Mucosa of descending colon (tissue), 3 donors: Measurements from ENCODE around the gene DTX1. TPM values are rescaled to one million over a fixed set of nuclear protein-coding genes. Genes with fewer than 3 reads are reported as not detected.

ENCODE experiments used
- ATAC-seq: fragments of 200-7000 bp; cut with Tn5 transposase; one replicate; pipeline ENCODE4 v1.9.1; 2020; ENCODE audit warnings: mild to moderate bottlenecking, moderate library complexity
- DNase-seq, 3 donors: peaks; one replicate each; pipeline ENCODE4 v3.0.0-alpha.2; 2020
- H3K36me3 ChIP-seq: fragments of 200-600 bp; one replicate; pipeline ENCODE4 v1.8.0; 2021; ENCODE audit warnings: low read depth, mild to moderate bottlenecking
- H3K4me1 ChIP-seq: fragments of 200-600 bp; one replicate; pipeline ENCODE4 v1.8.0; 2021; ENCODE audit warnings: low read depth, mild to moderate bottlenecking
- H3K4me3 ChIP-seq: fragments of 200-600 bp; one replicate; pipeline ENCODE4 v1.8.0; 2021; ENCODE audit warnings: mild to moderate bottlenecking
- H3K9me3 ChIP-seq: fragments of 200-600 bp; one replicate; pipeline ENCODE4 v1.8.0; 2021; ENCODE audit warnings: mild to moderate bottlenecking
- CTCF ChIP-seq: fragments of 200-600 bp; IDR thresholded peaks from one replicate; pipeline ENCODE4 v1.8.0; 2022; ENCODE audit warnings: antibody characterized with exemption, mild to moderate bottlenecking
- intact Hi-C, 2 donors: fragments of 100-400 bp; cut with DNase I in 1 of 2; cut with micrococcal nuclease in 1 of 2; formaldehyde crosslinking; loops; one replicate each; pipeline versions ENCODE4 v1.11.0 to v1.11.1; 2022; cut with DNase I, micrococcal nuclease
- total RNA-seq, 3 donors: library from RNA; stranded (reverse); fragmentation: NEBNext Ultra II Directional in 2 of 3; extraction: Animal tissue kit (Norgen Biotek cat#: 25700) in 2 of 3; gene quantifications; one replicate each; pipeline versions ENCODE4 v1.2.1 to v1.2.4, GENCODE V29; 2021 to 2023
- donor health status: DM: no; HTN: no; CAD: no; lungs with moderate emphysema.
- donor health status: DM: no; HTN: no; CAD: no.
- donor health status: DM: no; HTN: yes; CAD: no.

DTX1 gene
- total RNA-seq, 3 donors from 2014 or later = 0.67 to 5.9 (median 1.6) TPM

- intact Hi-C loops = no loop called here
- Histone ChIP-seq H3K9me3 (no peaks in the 10 kb centered on the region), H3K4me3 (no peak overlapping the region), H3K4me1 (no peaks in the 10 kb centered on the region), H3K36me3 (no peaks in the 10 kb centered on the region)
- ATAC-seq (no peak), DNase-seq (no peak)
- TF ChIP-seq CTCF = no peak
These were observed 37.5 kb upstream of the DTX1 start for GRCh38 chr12:113019025-113019424.

GRCh38 chr12:113021500-113021899 is 35.0 kb upstream of the DTX1 start:
- H3K4me1 ChIP-seq = no peaks in the 10 kb centered on the region
- no peak for ATAC-seq
- intact Hi-C loops = no loop called here
- no peak for DNase-seq
- H3K36me3 ChIP-seq = no peaks in the 10 kb centered on the region
- H3K9me3 ChIP-seq = no peaks in the 10 kb centered on the region
- TF ChIP-seq CTCF = no peak
- no peak overlapping the region for H3K4me3 ChIP-seq

- Histone ChIP-seq H3K36me3 (no peaks in the 10 kb centered on the region), H3K4me1 (no peaks in the 10 kb centered on the region), H3K9me3 (no peaks in the 10 kb centered on the region), H3K4me3 (no peak overlapping the region)
- no peak for TF ChIP-seq CTCF
- intact Hi-C loops = no loop called here
- ATAC-seq (no peak), DNase-seq (no peak)
These were observed 33.8 kb upstream of the DTX1 start for GRCh38 chr12:113022563-113023297.

- DNase-seq = no peak
- Histone ChIP-seq H3K4me3 (no peak overlapping the region), H3K4me1 (no peaks in the 10 kb centered on the region), H3K36me3 (no peaks in the 10 kb centered on the region), H3K9me3 (no peaks in the 10 kb centered on the region)
- no peak for TF ChIP-seq CTCF
- ATAC-seq = no peak
- intact Hi-C loops = no loop called here
These were observed 28.8 kb upstream of the DTX1 start for GRCh38 chr12:113027726-113028125.

- H3K36me3 ChIP-seq = no peaks in the 10 kb centered on the region
- no peaks in the 10 kb centered on the region for H3K4me1 ChIP-seq
- peak; percentile 25 for TF ChIP-seq CTCF
- intact Hi-C loops = no loop called here
- no peaks in the 10 kb centered on the region for H3K9me3 ChIP-seq
- ATAC-seq = peak; percentile 35
- DNase-seq = peak in 1 of 3 donors; percentile 14
- H3K4me3 ChIP-seq = no peak overlapping the region
These were observed 25.5 kb upstream of the DTX1 start for GRCh38 chr12:113030875-113031525.
